MM.1S (cell line): ENCODE data around the gene FAM156A.
"Not testable (repeated sequence)": the region's sequence is repeated elsewhere in the genome, so short reads cannot be mapped to it uniquely, and the experiment has no call there.

ENCODE experiments used
- CTCF ChIP-seq: fragments of 300-600 bp; sonication (generic); IDR thresholded peaks from 2 replicates; pipeline ENCODE4 v1.5.1; 2016; ENCODE audit warnings: antibody characterized with exemption, low read length, mixed read lengths
- EZH2 ChIP-seq: fragments of 300-600 bp; sonication (generic); optimal IDR thresholded peaks from 2 replicates; pipeline ENCODE3; 2017; ENCODE audit warnings: low read depth, mild to moderate bottlenecking, antibody characterized with exemption, low read length, mixed read lengths
- EZH2phosphoT487 ChIP-seq: fragments of 300-600 bp; sonication (generic); IDR thresholded peaks from 2 replicates; pipeline ENCODE4 v1.6.1; 2018; ENCODE audit warnings: antibody characterized with exemption, low read length

- not testable (repeated sequence) for TF ChIP-seq EZH2, CTCF, EZH2phosphoT487
These were observed 52.8 kb downstream of the FAM156A start for GRCh38 chrX:52905531-52905930.
